ENCODE data around the gene SELENOT. TPM values are rescaled to one million over a fixed set of nuclear protein-coding genes. Genes with fewer than 3 reads are reported as not detected.

SELENOT gene, protein sequence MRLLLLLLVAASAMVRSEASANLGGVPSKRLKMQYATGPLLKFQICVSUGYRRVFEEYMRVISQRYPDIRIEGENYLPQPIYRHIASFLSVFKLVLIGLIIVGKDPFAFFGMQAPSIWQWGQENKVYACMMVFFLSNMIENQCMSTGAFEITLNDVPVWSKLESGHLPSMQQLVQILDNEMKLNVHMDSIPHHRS
- total RNA-seq, result 70.0 TPM

DNA sequence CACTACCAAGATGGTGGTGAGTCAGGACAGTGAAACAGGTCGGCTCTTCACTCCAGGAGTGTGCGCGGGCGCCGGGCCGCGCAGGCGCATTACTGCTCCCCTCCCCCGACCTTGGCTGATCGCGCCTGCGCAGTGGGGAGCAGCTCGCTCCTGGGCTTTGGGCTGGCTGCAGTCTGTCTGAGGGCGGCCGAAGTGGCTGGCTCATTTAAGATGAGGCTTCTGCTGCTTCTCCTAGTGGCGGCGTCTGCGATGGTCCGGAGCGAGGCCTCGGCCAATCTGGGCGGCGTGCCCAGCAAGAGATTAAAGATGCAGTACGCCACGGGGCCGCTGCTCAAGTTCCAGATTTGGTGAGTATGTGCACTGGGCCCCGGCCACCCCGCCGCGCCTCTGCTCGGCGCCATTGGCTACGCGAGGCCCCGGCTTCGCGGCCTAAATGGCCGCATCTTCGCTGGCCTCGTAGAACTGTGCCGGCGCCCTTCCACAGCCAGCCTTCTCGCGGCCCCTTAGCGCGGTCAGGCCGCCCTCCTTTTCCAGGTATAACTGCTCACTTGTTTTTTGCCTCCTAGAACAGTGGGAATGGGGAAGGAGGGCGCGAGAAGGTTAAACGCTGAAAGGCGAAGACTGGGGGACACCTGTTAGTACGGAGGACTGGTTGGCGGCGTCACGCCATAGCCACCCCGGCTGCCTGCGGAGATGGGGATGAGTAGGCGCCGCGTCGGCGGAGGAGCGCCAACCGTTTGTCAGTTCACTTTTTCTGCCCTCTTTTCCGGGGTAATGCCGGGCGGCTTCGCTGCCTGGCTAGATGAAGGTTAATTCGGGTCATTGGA lies at the start of gene SELENOT:
Gene SELENOT, plus strand, starts transcription at position 169 of the 827 bp plus-strand sequence. Its CDS starts 42 bp downstream, at position 211.
- H3K27me3 ChIP-seq, result no peaks in the 10 kb centered on the region
- TF ChIP-seq, protein P1, sequence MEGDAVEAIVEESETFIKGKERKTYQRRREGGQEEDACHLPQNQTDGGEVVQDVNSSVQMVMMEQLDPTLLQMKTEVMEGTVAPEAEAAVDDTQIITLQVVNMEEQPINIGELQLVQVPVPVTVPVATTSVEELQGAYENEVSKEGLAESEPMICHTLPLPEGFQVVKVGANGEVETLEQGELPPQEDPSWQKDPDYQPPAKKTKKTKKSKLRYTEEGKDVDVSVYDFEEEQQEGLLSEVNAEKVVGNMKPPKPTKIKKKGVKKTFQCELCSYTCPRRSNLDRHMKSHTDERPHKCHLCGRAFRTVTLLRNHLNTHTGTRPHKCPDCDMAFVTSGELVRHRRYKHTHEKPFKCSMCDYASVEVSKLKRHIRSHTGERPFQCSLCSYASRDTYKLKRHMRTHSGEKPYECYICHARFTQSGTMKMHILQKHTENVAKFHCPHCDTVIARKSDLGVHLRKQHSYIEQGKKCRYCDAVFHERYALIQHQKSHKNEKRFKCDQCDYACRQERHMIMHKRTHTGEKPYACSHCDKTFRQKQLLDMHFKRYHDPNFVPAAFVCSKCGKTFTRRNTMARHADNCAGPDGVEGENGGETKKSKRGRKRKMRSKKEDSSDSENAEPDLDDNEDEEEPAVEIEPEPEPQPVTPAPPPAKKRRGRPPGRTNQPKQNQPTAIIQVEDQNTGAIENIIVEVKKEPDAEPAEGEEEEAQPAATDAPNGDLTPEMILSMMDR (IDR thresholded peaks at IDR 0.05), result peak in 1 of 3 experiments; percentile 20
- TF ChIP-seq POLR2AphosphoS5 (IDR thresholded peaks at IDR 0.05; ENCODE audit: insufficient read depth in 1 of 2, low read depth in 1 of 2) (peak; percentile 96 to 98), POLR2A (IDR thresholded peaks at IDR 0.05) (peak in 1 of 2 donors; percentile 91)
- no peaks in the 10 kb centered on the region for H3K9me3 ChIP-seq
- H3K4me3 ChIP-seq, result peak within 1 kb of the TSS; percentile 74 to 83
- DNase-seq (ENCODE audit: extremely low spot score in 2 of 2), result peak; percentile 97 to 98
- intact Hi-C loops (cut with DNase I), result loop anchor here (5.0 to 10.0 kb wide), 2 partner anchors 49 to 159 kb away; partner anchors contain the start of gene SIAH2
- peaks cover 50% of the 10 kb centered on the region for H3K4me1 ChIP-seq
- peak within 1 kb of the TSS; percentile 97 for H3K27ac ChIP-seq
- H3K36me3 ChIP-seq, result no peaks in the 10 kb centered on the region

GRCh38 chr3:150555859-150556436 lies 47.2 kb upstream of the SELENOT start:
- Histone ChIP-seq H3K4me1 (peaks cover 5% of the 10 kb centered on the region), H3K4me3 (no peak overlapping the region), H3K27me3 (no peaks in the 10 kb centered on the region), H3K9me3 (no peaks in the 10 kb centered on the region), H3K27ac (no peak overlapping the region), H3K36me3 (peaks cover 0 to 49% of the 10 kb centered on the region in 2 donors)
- intact Hi-C loops (cut with DNase I), result loop anchor here (10.0 kb wide), 1 partner anchor 49 kb away; the partner anchor contains the start of gene SELENOT
- no peak for DNase-seq (ENCODE audit: extremely low spot score in 2 of 2)
- no peak for TF ChIP-seq POLR2A (IDR thresholded peaks at IDR 0.05)
- TF ChIP-seq, protein P1 (IDR thresholded peaks at IDR 0.05), result no peak
- TF ChIP-seq POLR2AphosphoS5 (IDR thresholded peaks at IDR 0.05; ENCODE audit: insufficient read depth in 1 of 2, low read depth in 1 of 2), result no peak

DNA sequence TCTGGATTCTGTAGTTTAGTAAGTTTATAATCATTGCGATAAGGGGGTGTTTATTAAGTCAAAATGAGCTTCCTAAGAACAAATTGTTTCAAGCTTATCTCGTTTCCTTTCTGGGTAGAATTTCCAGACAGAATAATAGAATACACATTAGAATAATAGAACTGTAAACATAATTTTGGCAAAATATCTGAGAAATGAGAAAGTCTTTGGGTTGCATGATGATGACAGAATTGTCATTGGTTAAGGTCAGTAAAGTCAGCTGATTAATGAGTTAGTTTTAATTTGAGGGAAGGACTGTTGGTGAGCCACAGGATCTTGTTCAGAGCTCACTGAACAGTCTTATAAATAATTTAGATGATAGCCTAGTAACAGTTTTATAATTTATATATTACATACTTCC lies 46.3 kb upstream of the SELENOT start:
- Histone ChIP-seq H3K9me3 (no peaks in the 10 kb centered on the region), H3K36me3 (peaks cover 0 to 49% of the 10 kb centered on the region in 2 donors), H3K27me3 (no peaks in the 10 kb centered on the region), H3K4me1 (no peaks in the 10 kb centered on the region), H3K4me3 (no peak overlapping the region), H3K27ac (no peak overlapping the region)
- intact Hi-C loops (cut with DNase I), result loop anchor here (10.0 kb wide), 1 partner anchor 48 kb away; the partner anchor contains the start of gene SELENOT
- no peak for TF ChIP-seq POLR2A (IDR thresholded peaks at IDR 0.05)
- TF ChIP-seq POLR2AphosphoS5 (IDR thresholded peaks at IDR 0.05; ENCODE audit: insufficient read depth in 1 of 2, low read depth in 1 of 2), result no peak
- TF ChIP-seq, protein P1 (IDR thresholded peaks at IDR 0.05), result no peak
- no peak for DNase-seq (ENCODE audit: extremely low spot score in 2 of 2)

- intact Hi-C loops (cut with DNase I), result loop anchor here (10.0 kb wide), 1 partner anchor 47 kb away; the partner anchor contains the start of gene SELENOT
- no peaks in the 10 kb centered on the region for H3K9me3 ChIP-seq
- TF ChIP-seq, protein P1 (IDR thresholded peaks at IDR 0.05), result no peak
- TF ChIP-seq POLR2AphosphoS5 (IDR thresholded peaks at IDR 0.05; ENCODE audit: insufficient read depth in 1 of 2, low read depth in 1 of 2) (no peak), POLR2A (IDR thresholded peaks at IDR 0.05) (no peak)
- H3K27ac ChIP-seq, result no peak overlapping the region
- H3K36me3 ChIP-seq, result peaks cover 0 to 41% of the 10 kb centered on the region in 2 donors
- no peak for DNase-seq (ENCODE audit: extremely low spot score in 2 of 2)
- H3K4me1 ChIP-seq, result no peaks in the 10 kb centered on the region
- H3K27me3 ChIP-seq, result no peaks in the 10 kb centered on the region
- H3K4me3 ChIP-seq, result no peak overlapping the region
Measured at GRCh38 chr3:150557725-150558124, 45.4 kb upstream of the SELENOT start.
